Left lung (tissue), 10 donors: ENCODE results near the gene ARHGDIA. TPM values are rescaled to one million over a fixed set of nuclear protein-coding genes. Genes with fewer than 3 reads are reported as not detected.

Experiments
- ATAC-seq: fragments of 200-7000 bp; cut with Tn5 transposase; one replicate; pipeline ENCODE4 v1.9.1; 2020; ENCODE audit warnings: moderate library complexity
- DNase-seq, 4 donors: peaks; one replicate each; pipeline ENCODE4 v3.0.0-alpha.2; 2013 to 2020
- H3K27ac ChIP-seq, 2 donors: fragments of 200-600 bp; sonication (generic) in 1 of 2; one replicate each; pipeline versions ENCODE4 v1.5.0 to v1.8.0; 2020 to 2021
- H3K27me3 ChIP-seq, 2 donors: fragments of 200-600 bp; sonication (generic) in 1 of 2; one replicate each; pipeline versions ENCODE4 v1.5.0 to v1.8.0; 2020 to 2021
- H3K36me3 ChIP-seq, 2 donors: fragments of 200-600 bp; sonication (generic) in 1 of 2; one replicate each; pipeline versions ENCODE4 v1.5.0 to v1.8.0; 2020 to 2021
- H3K4me1 ChIP-seq, 2 donors: fragments of 200-600 bp; one replicate each; pipeline ENCODE4 v1.8.0; 2021
- H3K4me3 ChIP-seq, 2 donors: fragments of 200-600 bp; sonication (generic) in 1 of 2; one replicate each; pipeline versions ENCODE4 v1.5.0 to v1.8.0; 2020 to 2021; ENCODE audit warnings: mild to moderate bottlenecking in 1 of 2
- H3K9me3 ChIP-seq, 2 donors: fragments of 200-600 bp; sonication (generic) in 1 of 2; one replicate each; pipeline versions ENCODE4 v1.5.0 to v1.8.0; 2020 to 2021
- intact Hi-C, 2 donors: fragments of 100-400 bp; cut with DNase I; formaldehyde crosslinking; loops; one replicate each; pipeline versions ENCODE4 v1.11.2 to v1.14.2; 2022
- polyA plus RNA-seq, 6 donors: library from polyadenylated mRNA; unstranded; fragments of 120-200 nt; gene quantifications; one replicate each; pipeline ENCODE4 v1.2.1, GENCODE V29; 2013; ENCODE audit not compliant: insufficient read length in 6 of 6
- total RNA-seq, 2 donors: library from RNA; stranded (reverse); fragmentation: NEBNext Ultra II Directional; extraction: Animal tissue kit (Norgen Biotek cat#: 25700); gene quantifications; one replicate each; pipeline ENCODE4 v1.2.1, GENCODE V29; 2021
- TF ChIP-seq, protein P1 (sequence below), 2 donors: fragments of 200-600 bp; sonication (generic) in 1 of 2; IDR thresholded peaks; one replicate each; pipeline versions ENCODE4 v1.5.0 to v1.8.0; 2021; ENCODE audit warnings: antibody characterized with exemption in 2 of 2
- donor health status: DM: no; HTN: yes; CAD: no.
- donor health status: DM: no; HTN: no; CAD: no.

The ARHGDIA gene
- total and polyA plus RNA-seq, 8 donors, result 139 to 481 (median 194) TPM

DNA sequence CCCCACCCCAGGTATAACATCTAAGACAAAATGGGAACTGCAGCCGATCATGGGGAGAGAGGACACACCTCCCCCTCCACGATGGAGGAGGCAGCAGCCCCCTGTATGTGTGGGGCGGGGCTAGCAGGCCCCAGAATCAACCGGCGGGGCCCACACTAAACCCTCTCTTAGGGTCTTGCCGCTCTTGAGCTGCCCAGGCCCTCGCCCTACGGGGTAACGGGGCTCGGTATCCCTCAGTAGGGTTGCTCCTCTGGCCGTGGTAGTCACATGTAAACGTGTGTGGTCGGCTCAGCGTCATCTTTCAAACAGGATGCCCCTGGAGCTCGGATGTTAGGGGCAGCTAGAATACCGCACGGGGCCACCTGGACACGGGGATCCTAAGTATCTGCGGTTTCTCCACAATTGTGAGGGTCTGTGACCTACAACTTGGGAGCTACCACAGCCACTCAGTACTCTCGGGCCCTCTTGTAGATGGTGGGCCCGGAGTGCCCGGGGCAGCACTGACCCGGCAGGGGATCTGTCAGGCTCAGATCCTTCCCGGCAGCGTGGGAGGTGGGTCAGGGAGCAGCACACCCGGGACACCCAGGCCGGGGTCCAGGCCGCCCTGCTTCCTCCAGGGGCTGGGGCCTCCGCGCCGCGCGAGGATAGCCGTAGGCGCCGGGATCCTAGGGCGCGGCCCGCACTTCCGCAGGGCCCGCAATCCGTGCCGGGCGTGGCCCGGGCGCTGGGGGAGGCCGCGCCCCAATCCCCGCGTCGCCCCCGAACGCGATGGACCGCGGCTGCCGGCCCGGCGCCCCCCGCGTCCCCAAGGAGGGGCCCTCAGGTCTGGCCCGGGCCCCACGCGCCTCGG, 781 bp downstream of the ARHGDIA start:
- peaks cover 18 to 66% of the 10 kb centered on the region in 2 donors for H3K4me1 ChIP-seq
- peaks cover 4 to 45% of the 10 kb centered on the region in 2 donors for H3K36me3 ChIP-seq
- no peaks in the 10 kb centered on the region for H3K27me3 ChIP-seq
- H3K4me3 ChIP-seq, result peak overlapping the region; percentile 69 to 97
- no peaks in the 10 kb centered on the region for H3K9me3 ChIP-seq
- intact Hi-C loops, result no loop called here
- H3K27ac ChIP-seq, result peak overlapping the region; percentile 97 to 98
- ATAC-seq (peak; percentile 8), DNase-seq (peak in 2 of 4 donors; percentile 43 to 88)
- TF ChIP-seq, protein P1, sequence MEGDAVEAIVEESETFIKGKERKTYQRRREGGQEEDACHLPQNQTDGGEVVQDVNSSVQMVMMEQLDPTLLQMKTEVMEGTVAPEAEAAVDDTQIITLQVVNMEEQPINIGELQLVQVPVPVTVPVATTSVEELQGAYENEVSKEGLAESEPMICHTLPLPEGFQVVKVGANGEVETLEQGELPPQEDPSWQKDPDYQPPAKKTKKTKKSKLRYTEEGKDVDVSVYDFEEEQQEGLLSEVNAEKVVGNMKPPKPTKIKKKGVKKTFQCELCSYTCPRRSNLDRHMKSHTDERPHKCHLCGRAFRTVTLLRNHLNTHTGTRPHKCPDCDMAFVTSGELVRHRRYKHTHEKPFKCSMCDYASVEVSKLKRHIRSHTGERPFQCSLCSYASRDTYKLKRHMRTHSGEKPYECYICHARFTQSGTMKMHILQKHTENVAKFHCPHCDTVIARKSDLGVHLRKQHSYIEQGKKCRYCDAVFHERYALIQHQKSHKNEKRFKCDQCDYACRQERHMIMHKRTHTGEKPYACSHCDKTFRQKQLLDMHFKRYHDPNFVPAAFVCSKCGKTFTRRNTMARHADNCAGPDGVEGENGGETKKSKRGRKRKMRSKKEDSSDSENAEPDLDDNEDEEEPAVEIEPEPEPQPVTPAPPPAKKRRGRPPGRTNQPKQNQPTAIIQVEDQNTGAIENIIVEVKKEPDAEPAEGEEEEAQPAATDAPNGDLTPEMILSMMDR (IDR thresholded peaks at IDR 0.05), result no peak

DNA sequence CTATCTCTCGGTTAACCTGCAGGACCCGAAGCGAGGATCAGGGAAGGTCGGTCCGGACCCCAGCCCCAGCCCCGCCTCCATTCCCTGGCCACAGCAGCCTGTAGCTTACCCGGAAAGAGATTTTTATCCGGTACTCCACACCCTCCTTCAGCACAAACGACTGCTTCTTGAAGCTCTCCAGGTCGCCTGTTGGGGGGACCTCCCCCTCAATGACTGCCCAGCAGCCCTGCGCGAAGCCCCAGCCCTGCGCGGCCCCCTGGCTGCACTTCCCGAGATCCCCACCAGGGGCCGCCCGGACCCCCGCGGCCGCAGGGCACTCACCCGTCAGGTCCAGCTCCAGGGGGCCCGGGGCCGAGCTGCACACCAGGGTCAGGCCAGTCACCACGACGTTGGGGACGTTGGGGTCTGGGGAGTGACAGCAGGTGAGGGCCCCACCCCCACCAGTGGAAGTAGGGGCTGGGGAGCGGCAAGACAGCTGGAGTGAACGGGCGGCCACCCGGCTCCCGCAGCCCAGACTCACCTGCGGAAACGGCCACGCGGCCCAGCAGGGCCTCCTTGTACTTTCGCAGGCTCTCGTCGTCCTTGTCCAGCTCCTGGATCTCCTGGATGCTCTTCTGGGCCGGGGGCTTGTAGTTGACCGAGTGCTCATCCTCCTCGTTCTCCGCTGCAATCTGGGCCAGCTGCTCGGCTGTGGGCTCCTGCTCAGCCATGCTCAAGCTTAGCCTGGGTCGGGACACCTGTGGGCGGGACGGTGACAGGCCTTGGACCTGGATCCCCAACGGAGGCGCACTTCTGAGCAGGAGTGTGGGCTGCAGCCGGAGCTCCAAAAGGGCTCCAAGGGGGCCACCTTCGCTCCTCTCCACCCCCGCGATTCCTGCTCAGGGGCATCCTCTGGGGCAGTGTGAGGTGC, 1.7 kb downstream of the ARHGDIA start:
- no peaks in the 10 kb centered on the region for H3K9me3 ChIP-seq
- TF ChIP-seq, protein P1 (IDR thresholded peaks at IDR 0.05), result peak; percentile 81 to 91
- peaks cover 18 to 75% of the 10 kb centered on the region in 2 donors for H3K4me1 ChIP-seq
- peaks cover 4 to 47% of the 10 kb centered on the region in 2 donors for H3K36me3 ChIP-seq
- ATAC-seq, result peak; percentile 17
- H3K27ac ChIP-seq, result peak overlapping the region; percentile 97 to 98
- H3K4me3 ChIP-seq, result peak overlapping the region; percentile 69 to 97
- no peaks in the 10 kb centered on the region for H3K27me3 ChIP-seq
- intact Hi-C loops, result no loop called here
- DNase-seq, result peak in 2 of 4 donors; percentile 38 to 52

DNA sequence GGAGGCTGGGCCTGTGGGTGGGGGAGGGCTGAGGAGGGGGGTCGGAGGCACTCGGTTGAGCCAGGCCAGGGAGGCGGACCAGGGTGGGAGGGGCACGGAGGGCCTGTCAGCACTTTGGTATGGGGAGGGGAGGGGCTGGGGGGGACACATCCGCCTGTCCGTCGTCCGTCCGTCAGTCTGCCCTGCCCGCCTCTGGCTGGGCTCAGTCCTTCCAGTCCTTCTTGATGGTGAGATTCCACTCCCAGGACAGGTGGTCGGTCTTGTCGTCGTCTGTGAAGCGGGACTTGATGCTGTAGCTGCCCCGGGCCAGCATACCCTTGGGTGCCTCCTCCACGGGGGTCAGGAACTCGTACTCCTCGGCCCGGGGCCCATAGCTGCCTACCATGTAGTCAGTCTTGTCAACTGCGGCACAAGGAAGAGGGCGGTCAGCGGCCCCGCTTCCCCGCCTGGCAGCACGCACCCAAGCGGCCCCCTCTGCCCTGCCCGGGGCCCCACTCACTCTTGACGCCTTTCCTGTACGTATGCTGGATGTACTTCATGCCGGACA, 2.4 kb downstream of the ARHGDIA start:
- peaks cover 4 to 52% of the 10 kb centered on the region in 2 donors for H3K36me3 ChIP-seq
- ATAC-seq (peak; percentile 5), DNase-seq (peak in 1 of 4 donors; percentile 53)
- H3K9me3 ChIP-seq, result no peaks in the 10 kb centered on the region
- H3K27ac ChIP-seq, result peak overlapping the region; percentile 7 to 98
- H3K4me1 ChIP-seq, result peaks cover 18 to 82% of the 10 kb centered on the region in 2 donors
- TF ChIP-seq, protein P1 (IDR thresholded peaks at IDR 0.05), result no peak
- intact Hi-C loops, result no loop called here
- peak overlapping the region in 1 of 2 donors; percentile 97 for H3K4me3 ChIP-seq
- no peaks in the 10 kb centered on the region for H3K27me3 ChIP-seq

DNA sequence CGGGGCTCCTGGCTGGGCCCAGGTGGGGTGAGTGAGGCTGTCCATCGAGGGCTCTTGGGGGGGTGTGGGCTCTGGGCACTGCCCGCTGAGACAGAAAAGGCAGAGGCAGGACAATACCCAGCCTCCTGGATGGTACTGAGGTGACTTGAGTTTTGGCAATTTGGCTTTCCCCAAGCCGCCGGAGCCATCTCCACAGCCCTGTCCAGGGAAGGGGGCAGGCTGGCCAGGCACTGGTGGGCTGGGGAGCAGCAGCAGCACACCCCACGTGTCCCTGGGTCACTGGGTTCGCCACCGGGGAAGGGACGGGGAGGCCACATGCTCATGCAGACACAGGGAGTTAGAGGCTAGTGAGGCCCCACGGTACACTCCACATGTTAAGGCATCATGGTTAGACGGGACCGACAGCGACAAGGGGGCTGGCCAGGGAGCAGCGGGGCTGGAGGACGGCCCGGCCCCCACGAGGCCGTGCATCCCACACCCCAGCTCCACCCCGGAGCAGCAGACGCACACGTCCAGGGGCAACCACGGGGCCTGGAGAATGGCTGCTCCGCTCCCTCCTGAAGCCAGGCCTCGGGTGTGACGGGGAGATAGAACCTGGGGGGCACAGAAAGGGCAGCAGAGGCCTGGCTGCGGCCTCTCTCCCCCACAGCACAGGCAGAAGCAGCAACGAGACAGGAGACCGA, 3.0 kb downstream of the ARHGDIA start:
- H3K27ac ChIP-seq, result peak overlapping the region; percentile 7 to 53
- H3K4me1 ChIP-seq, result peaks cover 18 to 88% of the 10 kb centered on the region in 2 donors
- intact Hi-C loops, result no loop called here
- ATAC-seq, result no peak
- H3K27me3 ChIP-seq, result no peaks in the 10 kb centered on the region
- TF ChIP-seq, protein P1 (IDR thresholded peaks at IDR 0.05), result no peak
- H3K9me3 ChIP-seq, result no peaks in the 10 kb centered on the region
- no peak overlapping the region for H3K4me3 ChIP-seq
- no peak for DNase-seq
- peaks cover 4 to 52% of the 10 kb centered on the region in 2 donors for H3K36me3 ChIP-seq
